ENCODE results near the gene STK26.

- TF ChIP-seq POLR2AphosphoS5 (IDR thresholded peaks at IDR 0.05) (no peak), CTCF (IDR thresholded peaks at IDR 0.05) (no peak), POLR2A (IDR thresholded peaks at IDR 0.05) (no peak)
These were observed 78.7 kb downstream of the STK26 start for GRCh38 chrX:132101799-132102198.

All from gastroesophageal sphincter (tissue), 3 donors.